Astrocyte (in vitro differentiated cells and primary cell): ENCODE measurements around the gene FAM3C. TPM values are rescaled to one million over a fixed set of nuclear protein-coding genes. Genes with fewer than 3 reads are reported as not detected.

ENCODE experiments used
- DNase-seq: peaks from one replicate; pipeline ENCODE4 v3.0.0-alpha.2; 2010; ENCODE audit warnings: low read depth
- FAIRE-seq: peaks from 2 replicates; lab custom pipeline; 2011; peaks lifted over from hg19 to GRCh38; lab: Jason Lieb, UNC
- H2AFZ ChIP-seq: 2 replicates; pipeline ENCODE4 v1.6.0; 2012; ENCODE audit warnings: low read depth, low read length, inconsistent platforms
- H3K27ac ChIP-seq: 2 replicates; pipeline ENCODE4 v1.5.1; 2011; ENCODE audit warnings: low read depth, low read length, inconsistent platforms
- H3K27me3 ChIP-seq: 2 replicates; pipeline ENCODE4 v1.6.0; 2011; ENCODE audit warnings: low read length, inconsistent platforms; ENCODE audit not compliant: insufficient read depth
- H3K36me3 ChIP-seq: 2 replicates; pipeline ENCODE4 v1.5.1; 2011; ENCODE audit warnings: low read length, inconsistent platforms; ENCODE audit not compliant: insufficient read depth
- H3K4me1 ChIP-seq: 2 replicates; pipeline ENCODE4 v1.5.1; 2011; ENCODE audit warnings: low read length, inconsistent platforms; ENCODE audit not compliant: insufficient read depth
- H3K4me2 ChIP-seq: 2 replicates; pipeline ENCODE4 v1.6.0; 2012; ENCODE audit warnings: low read length, inconsistent platforms
- H3K4me3 ChIP-seq: 2 replicates; pipeline ENCODE4 v1.5.1; 2011; ENCODE audit warnings: low read depth, mild to moderate bottlenecking, low read length, inconsistent platforms; ENCODE audit not compliant: insufficient read depth
- H3K79me2 ChIP-seq: 2 replicates; pipeline ENCODE4 v1.6.0; 2012; ENCODE audit warnings: mild to moderate bottlenecking, low read length, inconsistent platforms; ENCODE audit not compliant: insufficient read depth
- H3K9ac ChIP-seq: 2 replicates; pipeline ENCODE4 v1.6.0; 2012; ENCODE audit warnings: mild to moderate bottlenecking, low read length, inconsistent platforms
- H3K9me3 ChIP-seq: 2 replicates; pipeline ENCODE4 v1.5.1; 2012; ENCODE audit warnings: low read depth, mild to moderate bottlenecking, low read length, inconsistent platforms; ENCODE audit not compliant: insufficient read depth
- H4K20me1 ChIP-seq: 2 replicates; pipeline ENCODE4 v1.6.0; 2012; ENCODE audit warnings: low read length, inconsistent platforms; ENCODE audit not compliant: insufficient read depth
- H3K27ac Mint-ChIP-seq: one replicate; pipeline ENCODE4 v1.8.0; 2021; ENCODE audit warnings: mild to moderate bottlenecking, mixed read lengths; ENCODE audit not compliant: unreplicated experiment
- H3K27me3 Mint-ChIP-seq: one replicate; pipeline ENCODE4 v1.8.0; 2021; ENCODE audit warnings: low read depth, mixed read lengths; ENCODE audit not compliant: unreplicated experiment
- H3K36me3 Mint-ChIP-seq: one replicate; pipeline ENCODE4 v1.8.0; 2021; ENCODE audit warnings: low read depth, mixed read lengths; ENCODE audit not compliant: unreplicated experiment
- H3K4me1 Mint-ChIP-seq: one replicate; pipeline ENCODE4 v1.8.0; 2021; ENCODE audit warnings: low read depth, mixed read lengths; ENCODE audit not compliant: unreplicated experiment
- H3K4me3 Mint-ChIP-seq: one replicate; pipeline ENCODE4 v1.8.0; 2021; ENCODE audit warnings: mild to moderate bottlenecking, moderate library complexity, mixed read lengths; ENCODE audit not compliant: unreplicated experiment
- H3K9me3 Mint-ChIP-seq: one replicate; pipeline ENCODE4 v1.8.0; 2021; ENCODE audit warnings: mild to moderate bottlenecking, mixed read lengths; ENCODE audit not compliant: unreplicated experiment
- EZH2 ChIP-seq: IDR thresholded peaks from 2 replicates; pipeline ENCODE4 v1.6.1; 2012; ENCODE audit warnings: mild to moderate bottlenecking, low read length, inconsistent platforms; ENCODE audit not compliant: insufficient read depth
- total RNA-seq: library from RNA; stranded (reverse); gene quantifications from 2 replicates; pipeline ENCODE4 v1.2.1, GENCODE V29; 2021
- TF ChIP-seq, protein P1 (sequence below): IDR thresholded peaks from 2 replicates; pipeline ENCODE4 v1.5.1; 2011; ENCODE audit warnings: low read depth, mild to moderate bottlenecking, inconsistent platforms, low read length, moderate library complexity; ENCODE audit not compliant: insufficient read depth

Gene FAM3C
- total RNA-seq, 1 donor from 2014 or later: 71.8 TPM

DNA sequence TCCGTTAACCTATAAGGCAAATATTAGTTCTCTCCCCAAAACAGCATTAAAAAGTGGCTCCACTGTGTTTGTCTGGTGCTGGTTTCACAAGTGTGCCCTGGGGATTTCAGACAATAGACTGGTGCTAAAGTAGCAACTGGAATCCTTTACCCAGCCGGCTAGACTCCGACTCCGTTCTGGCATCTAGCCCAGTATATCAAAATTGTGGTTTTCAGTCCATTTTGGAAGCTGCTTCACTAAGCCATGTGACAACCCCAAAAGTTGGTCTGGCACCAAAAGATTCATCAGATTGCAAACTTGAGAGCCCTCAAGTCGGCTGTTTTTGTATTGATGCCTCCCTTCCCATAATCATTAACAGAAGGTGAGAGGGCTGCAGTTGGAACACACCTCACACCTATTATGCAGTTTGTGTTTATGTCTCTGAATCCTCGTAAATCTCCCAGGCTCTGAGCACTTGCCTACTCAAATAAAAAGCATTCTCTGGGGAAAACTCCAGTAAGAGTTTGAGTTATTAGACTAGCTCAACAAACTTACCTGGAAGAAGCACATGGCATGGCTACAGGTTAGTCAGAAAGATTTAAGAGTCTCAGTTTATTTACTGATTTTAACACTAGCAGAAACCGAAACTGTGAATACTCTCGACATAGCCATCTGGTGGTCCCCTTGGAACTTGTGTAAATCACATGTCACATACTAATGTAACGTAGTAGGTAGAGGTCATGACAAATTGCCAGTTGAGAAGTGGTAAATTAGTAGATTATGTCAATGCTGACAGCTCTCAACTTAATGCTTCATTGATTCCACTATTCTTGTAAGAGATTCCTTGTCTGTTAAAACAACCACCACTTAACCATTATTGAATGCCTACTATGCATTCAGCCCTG is 82.1 kb downstream of the FAM3C start:
- no peaks in the 10 kb centered on the region for H3K79me2 ChIP-seq
- H3K4me3 ChIP-seq: no peak overlapping the region
- peaks cover 6% of the 10 kb centered on the region for H3K9me3 Mint-ChIP-seq
- FAIRE-seq (no peak), DNase-seq (peak; percentile 29)
- no peak overlapping the region for H3K4me2 ChIP-seq
- peaks cover 3% of the 10 kb centered on the region for H3K4me1 Mint-ChIP-seq
- H3K27ac ChIP-seq: no peak overlapping the region
- no peaks in the 10 kb centered on the region for H4K20me1 ChIP-seq
- no peak overlapping the region for H3K27ac Mint-ChIP-seq
- H3K4me1 ChIP-seq: no peaks in the 10 kb centered on the region
- TF ChIP-seq EZH2: no peak
- TF ChIP-seq, protein P1, sequence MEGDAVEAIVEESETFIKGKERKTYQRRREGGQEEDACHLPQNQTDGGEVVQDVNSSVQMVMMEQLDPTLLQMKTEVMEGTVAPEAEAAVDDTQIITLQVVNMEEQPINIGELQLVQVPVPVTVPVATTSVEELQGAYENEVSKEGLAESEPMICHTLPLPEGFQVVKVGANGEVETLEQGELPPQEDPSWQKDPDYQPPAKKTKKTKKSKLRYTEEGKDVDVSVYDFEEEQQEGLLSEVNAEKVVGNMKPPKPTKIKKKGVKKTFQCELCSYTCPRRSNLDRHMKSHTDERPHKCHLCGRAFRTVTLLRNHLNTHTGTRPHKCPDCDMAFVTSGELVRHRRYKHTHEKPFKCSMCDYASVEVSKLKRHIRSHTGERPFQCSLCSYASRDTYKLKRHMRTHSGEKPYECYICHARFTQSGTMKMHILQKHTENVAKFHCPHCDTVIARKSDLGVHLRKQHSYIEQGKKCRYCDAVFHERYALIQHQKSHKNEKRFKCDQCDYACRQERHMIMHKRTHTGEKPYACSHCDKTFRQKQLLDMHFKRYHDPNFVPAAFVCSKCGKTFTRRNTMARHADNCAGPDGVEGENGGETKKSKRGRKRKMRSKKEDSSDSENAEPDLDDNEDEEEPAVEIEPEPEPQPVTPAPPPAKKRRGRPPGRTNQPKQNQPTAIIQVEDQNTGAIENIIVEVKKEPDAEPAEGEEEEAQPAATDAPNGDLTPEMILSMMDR: no peak
- H3K9ac ChIP-seq: no peak overlapping the region
- peaks cover 14% of the 10 kb centered on the region for H3K27me3 Mint-ChIP-seq
- H3K36me3 Mint-ChIP-seq: peaks cover 2% of the 10 kb centered on the region
- no peak overlapping the region for H2AFZ ChIP-seq
- no peak overlapping the region for H3K4me3 Mint-ChIP-seq
- no peaks in the 10 kb centered on the region for H3K36me3 ChIP-seq
- H3K27me3 ChIP-seq: no peaks in the 10 kb centered on the region
- H3K9me3 ChIP-seq: no peaks in the 10 kb centered on the region

- H3K27ac Mint-ChIP-seq: no peak overlapping the region
- Histone ChIP-seq H2AFZ (no peak overlapping the region), H4K20me1 (no peaks in the 10 kb centered on the region), H3K4me1 (no peaks in the 10 kb centered on the region), H3K27me3 (no peaks in the 10 kb centered on the region), H3K79me2 (no peaks in the 10 kb centered on the region), H3K27ac (no peak overlapping the region), H3K9ac (no peak overlapping the region), H3K36me3 (no peaks in the 10 kb centered on the region), H3K9me3 (no peaks in the 10 kb centered on the region), H3K4me2 (peak overlapping the region; percentile 7), H3K4me3 (no peak overlapping the region)
- FAIRE-seq (no peak), DNase-seq (no peak)
- H3K36me3 Mint-ChIP-seq: peaks cover 2% of the 10 kb centered on the region
- H3K4me3 Mint-ChIP-seq: no peak overlapping the region
- TF ChIP-seq, protein P1: no peak
- no peak for TF ChIP-seq EZH2
- peaks cover 6% of the 10 kb centered on the region for H3K9me3 Mint-ChIP-seq
- H3K27me3 Mint-ChIP-seq: peaks cover 14% of the 10 kb centered on the region
- H3K4me1 Mint-ChIP-seq: peaks cover 3% of the 10 kb centered on the region
Measured at GRCh38 chr7:121313220-121313792, 82.8 kb downstream of the FAM3C start.
